ENCODE results near the gene PLAAT5. TPM values are rescaled to one million over a fixed set of nuclear protein-coding genes. Genes with fewer than 3 reads are reported as not detected.

Gene PLAAT5
- total RNA-seq, 4 donors from 2014 or later = 0.13 to 1.3 (median 1.1) TPM; not detected in 1

- Histone ChIP-seq H3K36me3 (no peaks in the 10 kb centered on the region), H3K4me1 (no peaks in the 10 kb centered on the region), H3K9me3 (no peaks in the 10 kb centered on the region), H3K4me3 (no peak overlapping the region), H3K27me3 (peaks cover 0 to 3% (median 0%) of the 10 kb centered on the region in 4 donors), H3K27ac (no peak overlapping the region)
- TF ChIP-seq CTCF (IDR thresholded peaks at IDR 0.05) (no peak), POLR2A (IDR thresholded peaks at IDR 0.05) (no peak)
- 46 to 52% methylated on average over 3 of the region's 3 CpGs for WGBS, 2 donors
- DNase-seq = no peak
- intact Hi-C loops (cut with DNase I) = loop anchor here (10.0 kb wide), 1 partner anchor 264 kb away; no protein-coding TSS in a partner anchor
Observed at GRCh38 chr11:63470311-63470710, 20.7 kb downstream of the PLAAT5 start.

GRCh38 chr11:63462137-63462536 is 28.8 kb downstream of the PLAAT5 start:
- Histone ChIP-seq H3K36me3 (no peaks in the 10 kb centered on the region), H3K4me3 (no peak overlapping the region), H3K27ac (no peak overlapping the region), H3K4me1 (no peaks in the 10 kb centered on the region), H3K9me3 (no peaks in the 10 kb centered on the region), H3K27me3 (no peaks in the 10 kb centered on the region)
- intact Hi-C loops (cut with DNase I) = no loop called here
- no peak for DNase-seq
- TF ChIP-seq POLR2A (IDR thresholded peaks at IDR 0.05) (no peak), CTCF (IDR thresholded peaks at IDR 0.05) (no peak)

- intact Hi-C loops (cut with DNase I) = no loop called here
- H3K4me3 ChIP-seq = no peak overlapping the region
- no peaks in the 10 kb centered on the region for H3K27me3 ChIP-seq
- H3K36me3 ChIP-seq = no peaks in the 10 kb centered on the region
- TF ChIP-seq POLR2A (IDR thresholded peaks at IDR 0.05) (no peak), CTCF (IDR thresholded peaks at IDR 0.05) (no peak)
- no peak overlapping the region for H3K27ac ChIP-seq
- 27 to 74% methylated on average over 3 of the region's 6 CpGs for WGBS, 2 donors
- no peaks in the 10 kb centered on the region for H3K4me1 ChIP-seq
- H3K9me3 ChIP-seq = no peaks in the 10 kb centered on the region
- no peak for DNase-seq
Observed at GRCh38 chr11:63459586-63459985, 31.4 kb downstream of the PLAAT5 start.

- Histone ChIP-seq H3K36me3 (no peaks in the 10 kb centered on the region), H3K9me3 (no peaks in the 10 kb centered on the region), H3K27me3 (no peaks in the 10 kb centered on the region), H3K4me3 (no peak overlapping the region), H3K4me1 (peaks cover 0 to 3% (median 0%) of the 10 kb centered on the region in 3 donors), H3K27ac (no peak overlapping the region)
- 38 to 50% methylated on average over 1 of the region's 1 CpG for WGBS, 2 donors
- intact Hi-C loops (cut with DNase I) = no loop called here
- no peak for TF ChIP-seq POLR2A (IDR thresholded peaks at IDR 0.05)
- TF ChIP-seq CTCF (IDR thresholded peaks at IDR 0.05) = no peak
- no peak for DNase-seq
Observed at GRCh38 chr11:63448646-63449045, 42.3 kb downstream of the PLAAT5 start.

- H3K9me3 ChIP-seq = no peaks in the 10 kb centered on the region
Observed at GRCh38 chr11:63445720-63446119, 45.2 kb downstream of the PLAAT5 start.

More at GRCh38 chr11:63445720-63446119, 45.2 kb downstream of the PLAAT5 start:
- H3K4me3 ChIP-seq = no peak overlapping the region
- H3K36me3 ChIP-seq = no peaks in the 10 kb centered on the region
- no peaks in the 10 kb centered on the region for H3K27me3 ChIP-seq
- DNase-seq = no peak
- intact Hi-C loops (cut with DNase I) = no loop called here
- no peak overlapping the region for H3K27ac ChIP-seq
- H3K4me1 ChIP-seq = peaks cover 0 to 3% (median 0%) of the 10 kb centered on the region in 3 donors
- no peak for TF ChIP-seq POLR2A (IDR thresholded peaks at IDR 0.05)
- no peak for TF ChIP-seq CTCF (IDR thresholded peaks at IDR 0.05)
